Neural progenitor cell (in vitro differentiated cells): Measurements from ENCODE around the gene MLST8. TPM values are rescaled to one million over a fixed set of nuclear protein-coding genes. Genes with fewer than 3 reads are reported as not detected.

ENCODE experiments used
- DNase-seq: peaks from one replicate; pipeline ENCODE4 v3.0.0-alpha.2; 2016; ENCODE audit warnings: low spot score
- H2AFZ ChIP-seq: fragments of 200-600 bp; sonication (generic); replicated peaks from 2 replicates; pipeline ENCODE4 v1.6.1; 2016; ENCODE audit warnings: antibody characterized with exemption
- H3F3A ChIP-seq: fragments of 200-600 bp; sonication (generic); 2 replicates; pipeline ENCODE4 v1.6.1; 2016; ENCODE audit warnings: antibody characterized with exemption, low read depth
- H3K27ac ChIP-seq: fragments of 200-600 bp; sonication (generic); 2 replicates; pipeline ENCODE4 v1.5.1; 2016; ENCODE audit warnings: mild to moderate bottlenecking
- H3K27me3 ChIP-seq: fragments of 200-600 bp; sonication (generic); 2 replicates; pipeline ENCODE4 v1.6.1; 2016; ENCODE audit warnings: mild to moderate bottlenecking, moderate library complexity
- H3K36me3 ChIP-seq: fragments of 200-600 bp; sonication (generic); 2 replicates; pipeline ENCODE4 v1.5.1; 2016
- H3K4me1 ChIP-seq: fragments of 200-600 bp; sonication (generic); 2 replicates; pipeline ENCODE4 v1.6.1; 2016; ENCODE audit warnings: mixed run types
- H3K4me2 ChIP-seq: fragments of 200-600 bp; sonication (generic); 2 replicates; pipeline ENCODE4 v1.6.1; 2016
- H3K4me3 ChIP-seq: fragments of 200-600 bp; sonication (generic); 2 replicates; pipeline ENCODE4 v1.5.1; 2016
- H3K79me2 ChIP-seq: fragments of 200-600 bp; sonication (generic); 2 replicates; pipeline ENCODE4 v1.6.1; 2016; ENCODE audit warnings: low read depth
- H3K9ac ChIP-seq: fragments of 200-600 bp; sonication (generic); 2 replicates; pipeline ENCODE4 v1.6.1; 2016
- H3K9me3 ChIP-seq: fragments of 200-600 bp; sonication (generic); 2 replicates; pipeline ENCODE4 v1.5.1; 2016; ENCODE audit warnings: low read depth
- H4K20me1 ChIP-seq: fragments of 200-600 bp; sonication (generic); 2 replicates; pipeline ENCODE4 v1.6.1; 2016; ENCODE audit warnings: low read depth
- H3K27ac Mint-ChIP-seq: 3 replicates; pipeline ENCODE4 v1.8.0; 2021; ENCODE audit warnings: mixed read lengths
- H3K27me3 Mint-ChIP-seq: 2 replicates; pipeline ENCODE4 v1.8.0; 2022; ENCODE audit warnings: low read depth, mild to moderate bottlenecking, inconsistent platforms, moderate library complexity, mixed read lengths; ENCODE audit not compliant: insufficient read depth
- H3K36me3 Mint-ChIP-seq: 3 replicates; pipeline ENCODE4 v1.8.0; 2021; ENCODE audit warnings: mixed read lengths
- H3K4me1 Mint-ChIP-seq: 3 replicates; pipeline ENCODE4 v1.8.0; 2021; ENCODE audit warnings: mixed read lengths
- H3K4me3 Mint-ChIP-seq: 3 replicates; pipeline ENCODE4 v1.8.0; 2021; ENCODE audit warnings: mild to moderate bottlenecking, moderate library complexity, mixed read lengths
- H3K9me3 Mint-ChIP-seq: 3 replicates; pipeline ENCODE4 v1.8.0; 2020; ENCODE audit warnings: mixed read lengths
- EZH2 ChIP-seq: fragments of 200-600 bp; sonication (generic); IDR thresholded peaks from 2 replicates; pipeline ENCODE4 v1.6.1; 2017; ENCODE audit warnings: antibody characterized with exemption, mild to moderate bottlenecking, moderate library complexity
- EZH2phosphoT487 ChIP-seq: fragments of 200-600 bp; sonication (generic); IDR thresholded peaks from 2 replicates; pipeline ENCODE4 v1.6.1; 2017; ENCODE audit warnings: antibody characterized with exemption
- total RNA-seq: library from RNA; depleted of rRNA; stranded (reverse); fragments of >200 nt; gene quantifications from 2 replicates; pipeline ENCODE4 v1.2.3, GENCODE V29; 2015; ENCODE audit warnings: low replicate concordance
- TF ChIP-seq, protein P1 (sequence below): fragments of 200-600 bp; sonication (generic); IDR thresholded peaks from 2 replicates; pipeline ENCODE4 v1.5.1; 2017; ENCODE audit warnings: antibody characterized with exemption, mild to moderate bottlenecking

The MLST8 gene
- total RNA-seq, 1 donor from 2014 or later, result 24.9 TPM

DNA sequence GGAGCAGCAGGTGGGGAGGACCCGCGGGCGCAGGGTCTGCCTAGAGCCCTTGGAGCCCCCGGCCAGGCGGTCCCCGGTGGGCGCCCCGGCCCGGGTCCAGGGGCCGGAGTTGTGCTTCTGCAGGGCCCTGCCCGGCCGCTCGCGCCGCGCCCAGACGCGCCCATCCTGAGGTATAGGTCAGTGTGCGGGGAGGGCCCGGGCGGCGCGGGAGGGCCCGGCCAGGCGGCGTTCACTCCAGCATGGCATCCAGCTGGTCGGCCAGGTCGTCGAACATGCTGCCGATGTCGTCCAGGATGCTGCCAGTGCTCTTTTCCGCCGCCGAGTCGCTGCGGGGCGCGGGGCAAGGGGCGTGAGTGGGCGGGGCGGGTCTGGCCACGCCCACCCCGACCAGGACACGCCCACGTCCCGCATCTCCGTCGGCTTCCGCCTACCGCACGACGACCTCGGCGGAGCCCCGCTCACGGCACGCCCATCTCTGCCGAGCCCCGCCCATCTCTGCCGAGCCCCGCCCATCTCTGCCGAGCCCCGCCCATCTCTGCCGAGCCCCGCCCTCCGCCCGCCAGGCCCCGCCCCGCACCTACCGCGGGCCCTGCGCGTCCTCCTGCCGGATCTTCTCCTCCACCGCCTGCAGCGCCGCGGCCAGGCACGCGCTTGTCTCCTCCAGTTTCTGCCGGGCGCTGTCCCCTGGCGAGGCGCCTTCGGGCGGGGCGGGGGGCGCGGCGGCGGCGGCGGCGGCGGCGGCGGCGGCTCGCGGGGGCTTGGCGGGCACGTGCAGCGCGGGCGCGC lies 26.7 kb upstream of the MLST8 start:
- Histone ChIP-seq H3K27me3 (no peaks in the 10 kb centered on the region), H3K79me2 (no peaks in the 10 kb centered on the region), H3F3A (peaks cover 5% of the 10 kb centered on the region), H2AFZ (no peak overlapping the region), H3K4me3 (no peak overlapping the region), H3K4me2 (no peak overlapping the region), H3K4me1 (no peaks in the 10 kb centered on the region), H4K20me1 (no peaks in the 10 kb centered on the region), H3K27ac (no peak overlapping the region), H3K9ac (no peak overlapping the region), H3K36me3 (no peaks in the 10 kb centered on the region), H3K9me3 (no peaks in the 10 kb centered on the region)
- Mint-ChIP-seq H3K36me3 (peaks cover 2% of the 10 kb centered on the region), H3K4me3 (no peak overlapping the region), H3K27ac (no peak overlapping the region), H3K9me3 (no peaks in the 10 kb centered on the region), H3K27me3 (peaks cover 6% of the 10 kb centered on the region), H3K4me1 (peaks cover 3% of the 10 kb centered on the region)
- TF ChIP-seq EZH2 (no peak), EZH2phosphoT487 (no peak)
- TF ChIP-seq, protein P1, sequence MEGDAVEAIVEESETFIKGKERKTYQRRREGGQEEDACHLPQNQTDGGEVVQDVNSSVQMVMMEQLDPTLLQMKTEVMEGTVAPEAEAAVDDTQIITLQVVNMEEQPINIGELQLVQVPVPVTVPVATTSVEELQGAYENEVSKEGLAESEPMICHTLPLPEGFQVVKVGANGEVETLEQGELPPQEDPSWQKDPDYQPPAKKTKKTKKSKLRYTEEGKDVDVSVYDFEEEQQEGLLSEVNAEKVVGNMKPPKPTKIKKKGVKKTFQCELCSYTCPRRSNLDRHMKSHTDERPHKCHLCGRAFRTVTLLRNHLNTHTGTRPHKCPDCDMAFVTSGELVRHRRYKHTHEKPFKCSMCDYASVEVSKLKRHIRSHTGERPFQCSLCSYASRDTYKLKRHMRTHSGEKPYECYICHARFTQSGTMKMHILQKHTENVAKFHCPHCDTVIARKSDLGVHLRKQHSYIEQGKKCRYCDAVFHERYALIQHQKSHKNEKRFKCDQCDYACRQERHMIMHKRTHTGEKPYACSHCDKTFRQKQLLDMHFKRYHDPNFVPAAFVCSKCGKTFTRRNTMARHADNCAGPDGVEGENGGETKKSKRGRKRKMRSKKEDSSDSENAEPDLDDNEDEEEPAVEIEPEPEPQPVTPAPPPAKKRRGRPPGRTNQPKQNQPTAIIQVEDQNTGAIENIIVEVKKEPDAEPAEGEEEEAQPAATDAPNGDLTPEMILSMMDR, result no peak
- peak; percentile 76 for DNase-seq

DNA sequence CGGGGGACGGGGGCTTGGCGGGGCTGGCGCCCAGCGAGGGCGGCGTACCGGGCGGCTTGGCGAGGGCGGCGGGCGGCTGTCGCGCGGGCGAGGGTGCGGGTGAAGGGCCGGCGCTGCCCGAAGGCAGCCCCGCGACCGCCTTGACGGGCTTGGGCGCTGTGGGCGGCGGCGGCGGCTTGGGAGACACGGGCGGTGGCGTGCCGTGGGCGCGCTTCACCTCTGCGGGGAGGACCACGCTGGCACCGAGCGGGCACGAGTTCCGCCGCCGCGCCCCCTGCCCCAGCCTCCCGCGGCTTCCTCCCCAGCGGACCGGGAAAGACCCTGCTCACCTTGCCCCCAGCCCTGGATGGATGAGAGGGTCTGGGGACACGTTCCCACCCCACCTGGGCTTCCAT lies 26.1 kb upstream of the MLST8 start:
- Histone ChIP-seq H3K9me3 (no peaks in the 10 kb centered on the region), H2AFZ (no peak overlapping the region), H3K9ac (no peak overlapping the region), H3K27me3 (no peaks in the 10 kb centered on the region), H3K36me3 (no peaks in the 10 kb centered on the region), H3K4me2 (no peak overlapping the region), H3K4me1 (no peaks in the 10 kb centered on the region), H3K79me2 (no peaks in the 10 kb centered on the region), H4K20me1 (no peaks in the 10 kb centered on the region), H3K27ac (no peak overlapping the region), H3F3A (peaks cover 5% of the 10 kb centered on the region), H3K4me3 (no peak overlapping the region)
- H3K27me3 Mint-ChIP-seq, result peaks cover 7% of the 10 kb centered on the region
- peaks cover 3% of the 10 kb centered on the region for H3K4me1 Mint-ChIP-seq
- H3K36me3 Mint-ChIP-seq, result peaks cover 2% of the 10 kb centered on the region
- TF ChIP-seq, protein P1, result no peak
- TF ChIP-seq EZH2phosphoT487, result no peak
- TF ChIP-seq EZH2, result no peak
- no peak for DNase-seq
- no peak overlapping the region for H3K4me3 Mint-ChIP-seq
- no peak overlapping the region for H3K27ac Mint-ChIP-seq
- no peaks in the 10 kb centered on the region for H3K9me3 Mint-ChIP-seq

DNA sequence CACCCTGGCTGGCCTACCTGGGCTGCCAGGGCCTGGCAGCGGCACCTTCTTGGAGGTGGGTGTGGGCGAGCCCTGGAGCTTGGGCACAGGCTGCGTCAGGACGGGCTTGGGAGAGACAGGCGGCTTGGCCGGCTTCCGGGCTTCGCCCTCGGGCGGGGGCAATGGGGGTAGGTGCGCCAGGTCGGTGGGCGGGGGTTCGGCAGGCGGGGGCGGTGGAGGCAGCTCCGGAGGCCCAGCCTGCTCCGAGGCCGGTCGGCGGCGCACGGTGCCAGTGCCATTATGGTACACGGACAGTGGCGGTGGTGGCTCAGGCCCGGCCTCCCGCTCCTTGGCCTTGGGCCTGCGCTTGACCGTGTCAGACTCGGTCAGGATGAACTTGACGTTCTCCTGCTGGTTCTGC lies 25.7 kb upstream of the MLST8 start:
- no peak overlapping the region for H3K4me3 ChIP-seq
- peaks cover 3% of the 10 kb centered on the region for H3K4me1 Mint-ChIP-seq

More for the DNA sequence above, 25.7 kb upstream of the MLST8 start:
- Mint-ChIP-seq H3K27ac (no peak overlapping the region), H3K36me3 (peaks cover 2% of the 10 kb centered on the region), H3K9me3 (no peaks in the 10 kb centered on the region), H3K4me3 (no peak overlapping the region), H3K27me3 (peaks cover 10% of the 10 kb centered on the region)
- TF ChIP-seq, protein P1, result no peak
- no peak for TF ChIP-seq EZH2phosphoT487
- no peak for TF ChIP-seq EZH2
- no peak overlapping the region for H3K27ac ChIP-seq
- no peaks in the 10 kb centered on the region for H3K79me2 ChIP-seq
- no peaks in the 10 kb centered on the region for H4K20me1 ChIP-seq
- H3K36me3 ChIP-seq, result no peaks in the 10 kb centered on the region
- H2AFZ ChIP-seq, result no peak overlapping the region
- H3K27me3 ChIP-seq, result no peaks in the 10 kb centered on the region
- H3K4me1 ChIP-seq, result no peaks in the 10 kb centered on the region
- no peak overlapping the region for H3K4me2 ChIP-seq
- no peak for DNase-seq
- no peak overlapping the region for H3K9ac ChIP-seq
- peaks cover 5% of the 10 kb centered on the region for H3F3A ChIP-seq
- no peaks in the 10 kb centered on the region for H3K9me3 ChIP-seq
